Kidney epithelial cell (primary cell): ENCODE results near the gene ONECUT1. TPM values are rescaled to one million over a fixed set of nuclear protein-coding genes. Genes with fewer than 3 reads are reported as not detected.
A peak's percentile ranks its signal among the peaks of the same experiment; 100 is the strongest.

Experiments
- DNase-seq: peaks from one replicate; pipeline ENCODE4 v3.0.0-alpha.2; 2010; ENCODE audit warnings: low read depth
- H3K27me3 ChIP-seq: 2 replicates; pipeline ENCODE4 v1.6.0; 2011; ENCODE audit warnings: low read length; ENCODE audit not compliant: control insufficient read depth, insufficient read depth
- H3K36me3 ChIP-seq: 2 replicates; pipeline ENCODE4 v1.5.1; 2011; ENCODE audit warnings: low read length; ENCODE audit not compliant: control insufficient read depth, insufficient read depth
- H3K4me3 ChIP-seq: 2 replicates; pipeline ENCODE4 v1.5.1; 2011; ENCODE audit warnings: low read depth, mild to moderate bottlenecking, control low read depth, low read length
- CTCF ChIP-seq: IDR thresholded peaks from 2 replicates; pipeline ENCODE4 v1.5.1; 2011; ENCODE audit warnings: mild to moderate bottlenecking, moderate library complexity, low read length, control low read depth, inconsistent platforms; ENCODE audit not compliant: insufficient read depth, poor library complexity, severe bottlenecking
- total RNA-seq: library from RNA; depleted of rRNA; stranded (reverse); fragments of >200 nt; gene quantifications from 2 replicates; pipeline ENCODE4 v1.2.3, GENCODE V29; 2015

The ONECUT1 gene
- total RNA-seq, 1 donor from 2014 or later, result not detected

- no peak for TF ChIP-seq CTCF
- Histone ChIP-seq H3K4me3 (no peak overlapping the region), H3K36me3 (no peaks in the 10 kb centered on the region), H3K27me3 (peaks cover 26% of the 10 kb centered on the region)
- no peak for DNase-seq
Measured at GRCh38 chr15:52778457-52778856, 11.7 kb downstream of the ONECUT1 start.

GRCh38 chr15:52772766-52773165, 17.4 kb downstream of the ONECUT1 start:
- peaks cover 6% of the 10 kb centered on the region for H3K27me3 ChIP-seq
- TF ChIP-seq CTCF, result no peak
- H3K4me3 ChIP-seq, result no peak overlapping the region
- H3K36me3 ChIP-seq, result no peaks in the 10 kb centered on the region
- DNase-seq, result no peak

- Histone ChIP-seq H3K4me3 (no peak overlapping the region), H3K27me3 (peaks cover 3% of the 10 kb centered on the region), H3K36me3 (no peaks in the 10 kb centered on the region)
- no peak for DNase-seq
- TF ChIP-seq CTCF, result peak; percentile 24
Measured at GRCh38 chr15:52765785-52766184, 24.4 kb downstream of the ONECUT1 start.

GRCh38 chr15:52764731-52765130, 25.4 kb downstream of the ONECUT1 start:
- Histone ChIP-seq H3K36me3 (no peaks in the 10 kb centered on the region), H3K27me3 (peaks cover 3% of the 10 kb centered on the region), H3K4me3 (no peak overlapping the region)
- no peak for TF ChIP-seq CTCF
- DNase-seq, result no peak

GRCh38 chr15:52762621-52763020, 27.5 kb downstream of the ONECUT1 start:
- no peak overlapping the region for H3K4me3 ChIP-seq
- DNase-seq, result no peak
- peaks cover 3% of the 10 kb centered on the region for H3K27me3 ChIP-seq
- no peaks in the 10 kb centered on the region for H3K36me3 ChIP-seq
- TF ChIP-seq CTCF, result no peak

GRCh38 chr15:52760562-52760961, 29.6 kb downstream of the ONECUT1 start:
- Histone ChIP-seq H3K36me3 (no peaks in the 10 kb centered on the region), H3K4me3 (no peak overlapping the region), H3K27me3 (no peaks in the 10 kb centered on the region)
- DNase-seq, result no peak
- TF ChIP-seq CTCF, result no peak
